Prostate gland (tissue), 2 donors: ENCODE results near the gene ABHD11.
"Not testable (repeated sequence)": the region's sequence is repeated elsewhere in the genome, so short reads cannot be mapped to it uniquely, and the experiment has no call there.

Source experiments
- POLR2AphosphoS5 ChIP-seq: sonication (generic); formaldehyde crosslinking; IDR thresholded peaks from one replicate; pipeline ENCODE4 v1.6.1; 2017; ENCODE audit warnings: antibody characterized with exemption
- TF ChIP-seq, protein P1 (sequence below), 4 experiments: fragments of 200-600 bp in 2 of 4; fragments of 450-650 bp in 2 of 4; sonication (generic) in 2 of 4; IDR thresholded peaks; 1 replicate in 3 of 4; 2 replicates in 1 of 4; pipeline ENCODE4 v1.5.1; 2016 to 2019; ENCODE audit warnings: antibody characterized with exemption in 4 of 4, mild to moderate bottlenecking in 2 of 4, moderate library complexity in 2 of 4

- TF ChIP-seq, protein P1, sequence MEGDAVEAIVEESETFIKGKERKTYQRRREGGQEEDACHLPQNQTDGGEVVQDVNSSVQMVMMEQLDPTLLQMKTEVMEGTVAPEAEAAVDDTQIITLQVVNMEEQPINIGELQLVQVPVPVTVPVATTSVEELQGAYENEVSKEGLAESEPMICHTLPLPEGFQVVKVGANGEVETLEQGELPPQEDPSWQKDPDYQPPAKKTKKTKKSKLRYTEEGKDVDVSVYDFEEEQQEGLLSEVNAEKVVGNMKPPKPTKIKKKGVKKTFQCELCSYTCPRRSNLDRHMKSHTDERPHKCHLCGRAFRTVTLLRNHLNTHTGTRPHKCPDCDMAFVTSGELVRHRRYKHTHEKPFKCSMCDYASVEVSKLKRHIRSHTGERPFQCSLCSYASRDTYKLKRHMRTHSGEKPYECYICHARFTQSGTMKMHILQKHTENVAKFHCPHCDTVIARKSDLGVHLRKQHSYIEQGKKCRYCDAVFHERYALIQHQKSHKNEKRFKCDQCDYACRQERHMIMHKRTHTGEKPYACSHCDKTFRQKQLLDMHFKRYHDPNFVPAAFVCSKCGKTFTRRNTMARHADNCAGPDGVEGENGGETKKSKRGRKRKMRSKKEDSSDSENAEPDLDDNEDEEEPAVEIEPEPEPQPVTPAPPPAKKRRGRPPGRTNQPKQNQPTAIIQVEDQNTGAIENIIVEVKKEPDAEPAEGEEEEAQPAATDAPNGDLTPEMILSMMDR (IDR thresholded peaks at IDR 0.05), result not testable (repeated sequence)
- TF ChIP-seq POLR2AphosphoS5, result not testable (repeated sequence)
These were observed 25.3 kb downstream of the ABHD11 start for GRCh38 chr7:73713319-73713718.
